Pulmonary artery endothelial cell (primary cell): ENCODE results near the gene FBXW8. TPM values are rescaled to one million over a fixed set of nuclear protein-coding genes. Genes with fewer than 3 reads are reported as not detected.

Experiments used
- DNase-seq: peaks from one replicate; pipeline ENCODE4 v3.0.0-alpha.2; 2011; ENCODE audit warnings: low read depth, low spot score
- total RNA-seq: library from RNA; depleted of rRNA; stranded (reverse); fragments of >200 nt; gene quantifications from 2 replicates; pipeline ENCODE4 v1.2.3, GENCODE V29; 2014

The FBXW8 gene
- total RNA-seq, 1 donor from 2014 or later, result 9.2 TPM

DNA sequence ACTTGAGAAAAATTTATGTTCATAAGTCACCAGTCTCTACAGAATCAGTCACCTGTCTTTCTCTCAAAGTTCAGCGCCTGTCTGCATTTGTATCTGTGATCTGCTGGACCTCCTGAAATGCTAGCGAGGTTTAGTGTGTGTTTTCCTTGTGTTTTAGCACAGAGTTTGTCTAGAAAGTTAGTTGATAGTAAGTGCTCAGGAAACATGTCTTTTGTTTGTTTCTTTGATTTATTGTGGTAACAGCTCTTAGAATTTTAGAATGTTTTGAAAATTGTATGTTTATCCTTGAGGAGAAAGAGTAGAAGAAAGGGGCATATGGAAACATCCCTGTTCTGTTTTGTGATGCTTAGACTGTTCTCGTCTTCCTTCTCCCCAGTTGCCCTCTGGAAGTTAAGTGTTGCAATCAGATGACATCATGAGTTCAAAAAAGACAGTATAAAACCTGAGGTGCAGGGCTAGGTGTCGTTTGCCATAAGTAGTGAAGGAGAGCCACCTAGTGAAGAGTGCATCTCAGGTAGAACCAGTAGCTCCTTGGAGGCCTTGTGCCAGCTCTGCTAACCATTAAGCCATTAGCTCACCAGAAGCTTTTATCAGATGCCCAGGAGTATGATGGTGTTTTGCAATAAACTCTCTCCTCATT is 44.8 kb downstream of the FBXW8 start:
- no peak for DNase-seq

GRCh38 chr12:116958402-116959197 is 47.9 kb downstream of the FBXW8 start:
- DNase-seq, result no peak

DNA sequence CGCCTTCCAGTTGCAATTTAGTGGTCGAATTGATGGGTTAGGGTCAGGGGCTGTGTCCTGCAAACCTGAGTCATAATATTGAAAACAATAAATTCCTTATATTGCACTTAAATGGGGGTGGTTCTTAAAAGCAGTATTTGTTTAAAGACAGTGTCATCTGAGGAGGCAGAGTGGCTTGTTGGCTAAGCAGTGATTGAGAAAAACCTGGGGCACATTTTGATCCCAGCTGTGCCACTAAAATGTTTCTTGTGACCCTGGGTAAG is 48.4 kb downstream of the FBXW8 start:
- no peak for DNase-seq

- DNase-seq, result no peak
Observed at GRCh38 chr12:116959845-116960514, 49.2 kb downstream of the FBXW8 start.

GRCh38 chr12:116962197-116962596 is 51.4 kb downstream of the FBXW8 start:
- DNase-seq, result no peak

DNA sequence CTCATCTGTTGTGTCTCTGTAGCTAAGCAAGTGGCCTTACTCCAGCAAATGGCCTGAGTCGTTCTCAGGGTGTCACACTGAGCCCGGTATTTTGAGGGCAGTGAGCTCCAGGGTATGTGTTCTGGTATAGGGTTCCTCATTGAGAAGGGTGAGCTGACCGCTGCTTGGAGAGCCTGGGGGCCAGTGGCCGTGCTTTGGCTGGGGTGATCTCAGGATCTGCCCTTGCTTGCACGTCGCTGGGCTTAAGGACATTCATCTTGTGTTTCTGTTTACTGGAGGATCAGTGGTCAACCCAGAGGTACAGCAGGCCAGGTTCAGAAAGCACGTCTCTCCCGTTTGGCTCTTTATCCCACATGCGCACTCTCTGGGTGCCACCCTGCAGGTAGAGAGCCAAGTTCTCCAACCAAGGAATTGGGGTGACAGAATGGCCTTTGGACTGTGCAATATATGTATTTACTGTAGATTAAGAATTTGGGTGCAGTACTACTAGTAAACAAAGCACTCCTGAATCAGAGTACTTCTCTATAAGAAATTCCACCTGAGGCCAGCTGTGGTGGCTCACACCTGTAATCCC is 52.1 kb downstream of the FBXW8 start:
- no peak for DNase-seq

GRCh38 chr12:116964054-116965050 is 53.6 kb downstream of the FBXW8 start:
- DNase-seq, result no peak

DNA sequence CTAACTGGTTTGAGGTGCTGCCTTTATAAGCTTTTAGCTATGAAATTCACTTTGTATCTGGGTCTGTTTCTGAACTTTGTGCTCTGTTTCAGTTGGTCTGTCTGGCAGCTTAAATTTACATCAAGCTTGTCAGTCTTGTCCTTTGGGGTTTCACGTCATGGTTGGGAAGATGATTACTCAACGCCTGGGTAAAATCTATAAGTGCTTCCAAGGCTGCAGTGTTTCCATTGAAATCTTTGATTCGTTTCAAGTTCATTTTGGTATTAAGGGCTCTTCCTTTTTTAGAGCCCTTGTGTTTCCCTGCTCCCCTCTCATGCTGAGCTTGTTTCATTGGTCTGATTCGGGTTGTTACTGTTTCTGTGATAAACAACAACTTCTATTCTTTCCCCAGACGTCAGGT is 58.2 kb downstream of the FBXW8 start:
- DNase-seq, result no peak

DNA sequence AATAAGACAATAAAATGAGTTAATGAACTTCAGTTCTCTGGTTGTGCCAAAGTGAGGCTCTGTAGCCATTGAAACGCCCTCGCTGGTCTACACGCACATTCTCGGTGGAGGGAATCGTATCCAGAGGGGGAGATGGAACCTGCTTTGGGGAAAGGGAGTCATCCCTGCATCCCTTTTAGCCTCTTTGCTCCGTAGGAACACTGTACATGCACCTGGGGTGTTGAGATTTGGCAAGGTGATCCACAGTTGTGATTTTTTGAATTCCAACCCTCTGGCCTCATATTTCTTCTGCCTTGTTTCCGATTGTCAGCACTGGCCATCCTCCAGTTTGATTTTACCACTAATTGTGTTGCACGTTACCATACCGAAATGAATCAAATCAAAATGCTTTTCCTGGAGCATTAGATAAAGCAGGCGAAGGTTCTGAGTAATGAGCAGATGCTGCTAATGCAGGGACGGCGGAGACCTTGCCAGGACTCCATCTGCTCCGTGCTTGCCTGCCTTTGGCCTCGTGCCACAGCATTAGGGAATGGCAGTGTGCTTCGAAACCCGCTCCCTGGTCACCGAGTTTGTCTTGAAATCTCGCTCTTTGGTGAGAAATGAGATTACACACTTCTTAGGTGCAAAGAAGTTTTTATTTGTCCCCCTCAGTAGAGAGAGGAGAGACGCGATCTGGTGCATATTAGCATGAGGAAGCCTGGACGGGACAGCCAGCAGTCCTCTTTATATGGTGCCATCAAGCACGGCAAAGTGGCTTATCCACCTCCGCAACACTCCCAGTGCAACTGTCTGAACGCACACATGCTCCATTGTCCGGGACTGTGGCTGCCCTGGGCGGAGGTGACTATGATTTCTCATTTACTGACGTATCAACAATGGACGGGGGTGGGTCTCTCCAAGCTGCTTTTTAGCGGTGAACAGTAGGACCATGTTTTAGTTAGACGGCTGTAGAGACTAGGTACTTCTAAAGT is 59.1 kb downstream of the FBXW8 start:
- no peak for DNase-seq

DNA sequence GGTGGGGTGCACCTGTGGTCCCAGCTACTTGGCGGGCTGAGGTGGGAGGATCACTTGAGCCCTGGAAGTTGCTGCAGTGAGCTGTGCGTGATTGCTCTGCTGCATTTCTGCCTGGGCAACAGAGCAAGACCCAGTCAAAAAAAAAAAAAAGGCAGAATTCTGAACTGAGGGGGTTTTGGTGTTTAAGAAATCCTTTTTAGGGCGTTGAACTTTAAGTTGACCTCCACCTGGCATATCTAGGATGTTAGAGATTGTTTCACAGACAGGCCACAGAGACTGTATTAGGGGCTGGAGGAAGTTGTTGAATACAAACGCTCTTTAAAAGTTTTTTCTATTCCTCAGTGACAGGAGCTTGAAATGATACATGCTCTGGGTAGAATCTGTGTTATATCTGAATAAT is 60.5 kb downstream of the FBXW8 start:
- DNase-seq, result no peak

- DNase-seq, result no peak
Observed at GRCh38 chr12:116975779-116976393, 65.1 kb downstream of the FBXW8 start.

- DNase-seq, result no peak
Observed at GRCh38 chr12:116977465-116978380, 67.0 kb downstream of the FBXW8 start.

DNA sequence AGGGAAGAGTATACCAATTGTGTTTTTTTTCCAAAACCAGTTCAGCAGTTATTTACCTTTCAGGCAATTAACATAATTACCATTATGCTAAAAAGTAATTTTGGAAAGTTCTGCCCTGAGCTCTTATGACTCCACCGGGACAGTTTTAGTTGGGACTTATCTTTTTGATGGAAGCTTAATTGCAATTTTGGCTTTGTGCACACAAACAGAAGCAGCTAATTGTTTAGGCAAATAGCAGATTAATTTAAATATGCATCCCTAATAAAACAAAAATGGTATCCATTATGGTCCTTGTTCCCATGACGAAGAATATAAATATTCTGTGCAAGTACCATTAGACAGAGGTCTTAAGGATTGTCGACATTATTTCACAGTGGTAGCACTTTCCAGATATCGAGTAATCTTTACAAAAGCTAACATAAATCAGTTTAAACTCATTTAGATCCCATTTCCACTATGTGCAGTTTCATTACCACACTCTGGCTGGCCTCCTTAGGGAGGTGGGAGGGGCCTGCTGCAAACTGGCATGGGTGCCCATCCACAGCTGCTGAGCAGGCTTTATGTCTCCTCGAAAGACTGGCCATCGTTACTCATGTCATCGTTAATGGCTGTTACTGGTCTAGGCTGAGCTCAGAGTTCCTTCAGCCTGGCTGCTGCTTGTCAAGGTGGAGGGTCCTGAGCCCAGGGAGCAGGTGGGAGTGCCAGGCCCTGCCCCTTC is 68.2 kb downstream of the FBXW8 start:
- DNase-seq, result no peak

- peak; percentile 7 for DNase-seq
Observed at GRCh38 chr12:116980083-116980482, 69.3 kb downstream of the FBXW8 start.

DNA sequence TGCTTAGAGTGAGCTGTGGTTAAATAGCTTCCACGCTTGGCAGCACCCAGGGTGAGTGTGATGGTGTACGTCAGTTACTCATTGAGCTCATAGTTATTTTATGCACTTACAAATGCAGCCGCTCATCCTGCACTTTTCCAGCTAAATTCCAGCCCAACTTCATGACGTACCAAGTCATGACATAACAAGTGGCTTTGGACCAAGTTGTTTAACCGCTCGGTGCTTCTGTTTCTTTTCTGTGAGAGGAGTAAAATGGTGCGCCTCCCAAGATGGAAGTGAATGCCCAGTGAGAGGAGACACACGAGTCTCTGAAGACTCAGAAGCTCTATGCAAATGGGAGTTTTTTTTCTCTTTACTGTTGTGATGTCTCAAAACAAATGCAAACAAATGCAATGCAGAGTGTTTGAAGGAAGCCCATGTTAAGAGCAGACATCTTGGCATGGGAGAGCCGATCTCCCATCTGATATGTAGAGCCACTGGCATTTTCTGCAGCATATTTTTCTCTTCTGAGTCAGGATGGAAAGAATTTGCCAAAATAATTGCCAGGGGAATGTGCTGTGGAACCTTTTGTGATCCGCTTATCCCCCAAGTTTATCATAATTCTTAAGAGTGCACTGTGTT is 72.2 kb downstream of the FBXW8 start:
- DNase-seq, result no peak

GRCh38 chr12:116984098-116984497 is 73.3 kb downstream of the FBXW8 start:
- DNase-seq, result no peak

DNA sequence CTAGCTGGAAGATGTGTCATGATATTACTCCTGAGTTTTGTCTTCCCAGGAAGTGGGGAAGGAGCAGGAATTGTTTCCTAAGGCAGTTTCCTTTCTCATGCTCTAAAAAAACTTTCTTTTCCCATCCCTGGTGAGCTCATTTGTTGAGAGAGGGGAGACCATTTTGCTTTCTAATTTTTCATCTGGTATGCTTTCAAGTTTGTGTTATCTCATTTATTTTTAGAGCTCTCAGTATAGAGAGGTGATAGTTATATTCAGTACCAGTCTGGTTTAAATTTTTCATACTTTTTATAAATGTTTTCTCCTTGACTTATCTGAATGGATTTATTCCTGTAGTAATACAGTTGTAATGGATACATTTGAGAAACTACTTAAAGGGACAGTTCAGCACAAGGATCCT is 79.6 kb downstream of the FBXW8 start:
- DNase-seq, result no peak
